Upper lobe of right lung (tissue), 1 donor: ENCODE measurements around the gene TUBA1C. TPM values are rescaled to one million over a fixed set of nuclear protein-coding genes. Genes with fewer than 3 reads are reported as not detected.
"Not testable (repeated sequence)": the region's sequence is repeated elsewhere in the genome, so short reads cannot be mapped to it uniquely, and the experiment has no call there.

Experiments
- ATAC-seq: fragments of 200-7000 bp; cut with Tn5 transposase; one replicate; pipeline ENCODE4 v1.9.1; 2020; ENCODE audit warnings: mild to moderate bottlenecking, moderate library complexity
- DNase-seq: peaks from one replicate; pipeline ENCODE4 v3.0.0-alpha.2; 2020
- H3K27ac ChIP-seq: fragments of 200-600 bp; one replicate; pipeline ENCODE4 v1.8.0; 2022
- H3K27me3 ChIP-seq: fragments of 200-600 bp; one replicate; pipeline ENCODE4 v1.8.0; 2022; ENCODE audit warnings: mild to moderate bottlenecking
- H3K36me3 ChIP-seq: fragments of 200-600 bp; one replicate; pipeline ENCODE4 v1.8.0; 2022
- H3K4me1 ChIP-seq: fragments of 200-600 bp; one replicate; pipeline ENCODE4 v1.8.0; 2022
- H3K4me3 ChIP-seq: fragments of 200-600 bp; one replicate; pipeline ENCODE4 v1.8.0; 2022; ENCODE audit warnings: mild to moderate bottlenecking
- H3K9me3 ChIP-seq: fragments of 200-600 bp; one replicate; pipeline ENCODE4 v1.8.0; 2022
- CTCF ChIP-seq: fragments of 200-600 bp; IDR thresholded peaks from one replicate; pipeline ENCODE4 v1.8.0; 2022; ENCODE audit warnings: antibody characterized with exemption
- intact Hi-C: fragments of 100-400 bp; cut with DNase I; formaldehyde crosslinking; loops from one replicate; pipeline ENCODE4 v1.11.0; 2022
- total RNA-seq: library from RNA; stranded (reverse); fragmentation: NEBNext Ultra II Directional; extraction: Animal tissue kit (Norgen Biotek cat#: 25700); gene quantifications from one replicate; pipeline ENCODE4 v1.2.1, GENCODE V29; 2021
- donor health status: DM: no; HTN: yes; CAD: no; lungs with severe emphysema.

Gene TUBA1C
- total RNA-seq, 1 donor from 2014 or later = 113 TPM

- H3K4me3 ChIP-seq = no peak overlapping the region
- no peaks in the 10 kb centered on the region for H3K4me1 ChIP-seq
- ATAC-seq (no peak), DNase-seq (no peak)
- H3K9me3 ChIP-seq = no peaks in the 10 kb centered on the region
- no peak overlapping the region for H3K27ac ChIP-seq
- no peaks in the 10 kb centered on the region for H3K36me3 ChIP-seq
- H3K27me3 ChIP-seq = no peaks in the 10 kb centered on the region
- TF ChIP-seq CTCF = no peak
- intact Hi-C loops = no loop called here
Observed at GRCh38 chr12:49244176-49244575, 20.7 kb upstream of the TUBA1C start.

GRCh38 chr12:49251357-49251756 is 13.5 kb upstream of the TUBA1C start:
- no peaks in the 10 kb centered on the region for H3K27me3 ChIP-seq
- no peak for TF ChIP-seq CTCF
- H3K4me3 ChIP-seq = no peak overlapping the region
- no peak overlapping the region for H3K27ac ChIP-seq
- no peaks in the 10 kb centered on the region for H3K36me3 ChIP-seq
- DNase-seq = no peak
- no peaks in the 10 kb centered on the region for H3K4me1 ChIP-seq
- intact Hi-C loops = no loop called here
- no peak for ATAC-seq
- H3K9me3 ChIP-seq = no peaks in the 10 kb centered on the region

- intact Hi-C loops = no loop called here
- DNase-seq = no peak
- TF ChIP-seq CTCF = no peak
- H3K36me3 ChIP-seq = no peaks in the 10 kb centered on the region
- H3K27ac ChIP-seq = no peak overlapping the region
- ATAC-seq = no peak
- no peaks in the 10 kb centered on the region for H3K27me3 ChIP-seq
- no peaks in the 10 kb centered on the region for H3K4me1 ChIP-seq
- H3K4me3 ChIP-seq = no peak overlapping the region
- no peaks in the 10 kb centered on the region for H3K9me3 ChIP-seq
Observed at GRCh38 chr12:49253033-49253623, 11.8 kb upstream of the TUBA1C start.

GRCh38 chr12:49255456-49255855 is 9.4 kb upstream of the TUBA1C start:
- H3K4me1 ChIP-seq, H3K27me3 ChIP-seq, DNase-seq: not testable (repeated sequence)

GRCh38 chr12:49255857-49256637 is 8.8 kb upstream of the TUBA1C start:
- DNase-seq = peak; percentile 23

More at GRCh38 chr12:49255456-49255855, 9.4 kb upstream of the TUBA1C start:
- H3K9me3 ChIP-seq, intact Hi-C loops, H3K27ac ChIP-seq, H3K4me3 ChIP-seq, ATAC-seq, H3K36me3 ChIP-seq: not testable (repeated sequence)

GRCh38 chr12:49257508-49258184 is 7.2 kb upstream of the TUBA1C start:
- ATAC-seq, H3K27me3 ChIP-seq, H3K9me3 ChIP-seq, H3K36me3 ChIP-seq, intact Hi-C loops, H3K4me1 ChIP-seq, H3K27ac ChIP-seq, H3K4me3 ChIP-seq: not testable (repeated sequence)
- DNase-seq = peak; percentile 26

More at GRCh38 chr12:49255857-49256637, 8.8 kb upstream of the TUBA1C start:
- TF ChIP-seq CTCF = no peak
- Histone ChIP-seq H3K27me3 (no peaks in the 10 kb centered on the region), H3K36me3 (no peaks in the 10 kb centered on the region), H3K4me3 (no peak overlapping the region), H3K27ac (no peak overlapping the region), H3K4me1 (peaks cover 6% of the 10 kb centered on the region), H3K9me3 (no peaks in the 10 kb centered on the region)
- intact Hi-C loops = no loop called here
- no peak for ATAC-seq
